ENCODE data around the gene CACNA2D1. TPM values are rescaled to one million over a fixed set of nuclear protein-coding genes. Genes with fewer than 3 reads are reported as not detected.

Gene CACNA2D1
- total RNA-seq, 1 donor from 2014 or later = 1.5 TPM

DNA sequence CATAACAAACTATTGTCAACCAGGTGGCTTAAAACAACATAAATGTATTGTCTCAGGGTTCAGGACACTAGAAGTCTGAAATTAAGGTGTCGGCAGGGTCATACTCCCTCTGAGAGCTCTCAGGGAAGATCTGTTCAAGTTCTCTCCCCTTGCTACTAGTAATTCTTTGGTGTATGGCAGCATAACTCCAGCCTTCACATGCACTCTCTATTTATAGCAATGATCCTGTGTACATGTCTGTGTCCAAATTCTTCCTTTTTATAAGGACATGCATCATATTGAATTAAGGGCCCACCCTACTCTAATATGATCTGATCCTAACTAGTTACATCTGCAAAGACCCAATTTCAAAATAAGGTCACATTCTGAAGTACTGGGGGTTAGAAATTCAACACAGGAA is 27.2 kb downstream of the CACNA2D1 start:
- Mint-ChIP-seq H3K27me3 (ENCODE audit: insufficient read depth, low read depth) (no peaks in the 10 kb centered on the region), H3K4me1 (peaks cover 6% of the 10 kb centered on the region), H3K4me3 (no peak overlapping the region), H3K27ac (no peak overlapping the region), H3K9me3 (peaks cover 4% of the 10 kb centered on the region), H3K36me3 (peaks cover 3% of the 10 kb centered on the region)
- H3K27me3 ChIP-seq = no peaks in the 10 kb centered on the region
- no peak overlapping the region for H3K4me2 ChIP-seq
- no peak overlapping the region for H3K9ac ChIP-seq
- H3K9me3 ChIP-seq (ENCODE audit: low read depth) = no peaks in the 10 kb centered on the region
- TF ChIP-seq EZH2 (IDR thresholded peaks at IDR 0.05) (no peak), EZH2phosphoT487 (IDR thresholded peaks at IDR 0.05) (no peak), CTCF (IDR thresholded peaks at IDR 0.05) (no peak)
- no peak for DNase-seq (ENCODE audit: low spot score)
- no peaks in the 10 kb centered on the region for H3K4me1 ChIP-seq
- H2AFZ ChIP-seq (replicated peaks) = no peak overlapping the region
- no peak overlapping the region for H3K27ac ChIP-seq
- H3K4me3 ChIP-seq = no peak overlapping the region
- no peaks in the 10 kb centered on the region for H3K79me2 ChIP-seq (ENCODE audit: low read depth)
- H3K36me3 ChIP-seq = no peaks in the 10 kb centered on the region
- H3F3A ChIP-seq (ENCODE audit: low read depth) = no peaks in the 10 kb centered on the region
- no peaks in the 10 kb centered on the region for H4K20me1 ChIP-seq (ENCODE audit: low read depth)

DNA sequence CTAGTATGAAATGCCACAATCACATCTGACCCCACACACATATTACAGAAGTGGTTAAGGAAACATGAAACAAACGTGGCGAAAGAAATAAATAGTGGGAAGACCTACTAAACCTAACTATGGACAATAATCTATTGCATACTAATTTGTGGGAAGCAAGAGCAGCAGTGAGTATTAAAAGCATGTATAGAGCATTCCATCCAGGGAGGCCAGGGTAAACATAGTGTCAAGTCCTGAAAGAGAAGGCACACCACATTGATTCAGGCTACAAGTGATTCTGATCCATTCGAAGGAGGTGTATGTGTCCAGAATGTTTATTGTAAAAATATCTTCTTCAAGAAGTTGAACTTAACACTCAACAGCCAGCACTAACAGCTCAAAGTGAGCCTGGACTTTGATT is 29.2 kb downstream of the CACNA2D1 start:
- peaks cover 3% of the 10 kb centered on the region for H3K36me3 Mint-ChIP-seq
- H3K27me3 ChIP-seq = no peaks in the 10 kb centered on the region
- H3K9me3 Mint-ChIP-seq = peaks cover 4% of the 10 kb centered on the region
- no peak overlapping the region for H3K4me2 ChIP-seq
- H3K27ac ChIP-seq = no peak overlapping the region
- no peak overlapping the region for H3K4me3 Mint-ChIP-seq
- H2AFZ ChIP-seq (replicated peaks) = no peak overlapping the region
- H3K27ac Mint-ChIP-seq = no peak overlapping the region
- no peak overlapping the region for H3K9ac ChIP-seq
- H4K20me1 ChIP-seq (ENCODE audit: low read depth) = no peaks in the 10 kb centered on the region
- H3K79me2 ChIP-seq (ENCODE audit: low read depth) = no peaks in the 10 kb centered on the region
- no peaks in the 10 kb centered on the region for H3K9me3 ChIP-seq (ENCODE audit: low read depth)
- no peak overlapping the region for H3K4me3 ChIP-seq
- H3K36me3 ChIP-seq = no peaks in the 10 kb centered on the region
- H3K4me1 ChIP-seq = no peaks in the 10 kb centered on the region
- no peak for TF ChIP-seq CTCF (IDR thresholded peaks at IDR 0.05)
- no peak for TF ChIP-seq EZH2 (IDR thresholded peaks at IDR 0.05)
- no peak for TF ChIP-seq EZH2phosphoT487 (IDR thresholded peaks at IDR 0.05)
- H3K4me1 Mint-ChIP-seq = peaks cover 6% of the 10 kb centered on the region
- H3K27me3 Mint-ChIP-seq (ENCODE audit: insufficient read depth, low read depth) = peaks cover 3% of the 10 kb centered on the region
- H3F3A ChIP-seq (ENCODE audit: low read depth) = no peaks in the 10 kb centered on the region
- DNase-seq (ENCODE audit: low spot score) = no peak

GRCh38 chr7:82413237-82413636 is 30.3 kb downstream of the CACNA2D1 start:
- TF ChIP-seq CTCF (IDR thresholded peaks at IDR 0.05) (no peak), EZH2phosphoT487 (IDR thresholded peaks at IDR 0.05) (no peak), EZH2 (IDR thresholded peaks at IDR 0.05) (no peak)
- peaks cover 3% of the 10 kb centered on the region for H3K27me3 Mint-ChIP-seq (ENCODE audit: insufficient read depth, low read depth)
- H3K4me1 Mint-ChIP-seq = peaks cover 6% of the 10 kb centered on the region
- H3K9ac ChIP-seq = no peak overlapping the region
- H3K4me2 ChIP-seq = no peak overlapping the region
- H3F3A ChIP-seq (ENCODE audit: low read depth) = no peaks in the 10 kb centered on the region
- H3K9me3 ChIP-seq (ENCODE audit: low read depth) = no peaks in the 10 kb centered on the region
- H3K4me1 ChIP-seq = no peaks in the 10 kb centered on the region
- no peaks in the 10 kb centered on the region for H3K27me3 ChIP-seq
- no peak for DNase-seq (ENCODE audit: low spot score)
- H3K79me2 ChIP-seq (ENCODE audit: low read depth) = no peaks in the 10 kb centered on the region
- no peaks in the 10 kb centered on the region for H3K36me3 ChIP-seq
- no peak overlapping the region for H3K4me3 Mint-ChIP-seq
- H3K9me3 Mint-ChIP-seq = peaks cover 4% of the 10 kb centered on the region
- no peak overlapping the region for H3K27ac Mint-ChIP-seq
- no peak overlapping the region for H2AFZ ChIP-seq (replicated peaks)
- H3K36me3 Mint-ChIP-seq = no peaks in the 10 kb centered on the region
- H4K20me1 ChIP-seq (ENCODE audit: low read depth) = no peaks in the 10 kb centered on the region
- H3K4me3 ChIP-seq = no peak overlapping the region
- H3K27ac ChIP-seq = no peak overlapping the region

All from neural progenitor cell (in vitro differentiated cells).